HCT116 (cell line): ENCODE results near the gene GSTM1. TPM values are rescaled to one million over a fixed set of nuclear protein-coding genes. Genes with fewer than 3 reads are reported as not detected.

Experiments
- ATAC-seq: fragments of 200-7000 bp; cut with Tn5 transposase; 2 replicates; pipeline ENCODE4 v1.9.1; 2020; ENCODE audit warnings: mild to moderate bottlenecking, moderate library complexity
- BruUV-seq: library from RNA; stranded (reverse); fragments of 400-500 nt; replicated peaks from 2 replicates; lab custom pipeline; 2021; lab: Mats Ljungman, UMichigan
- CTCF ChIA-PET: fragments of 300-600 bp; sonication (Branson Sonifier 250); formaldehyde crosslinking; loops from one replicate; lab custom pipeline; 2021; ENCODE audit warnings: antibody characterized with exemption; lab: Charles Lee
- POLR2A ChIA-PET: fragments of 300-600, 350-600 bp; sonication (Branson Sonifier 250); formaldehyde crosslinking; loops from one replicate; lab custom pipeline; 2021; ENCODE audit warnings: antibody characterized with exemption; lab: Charles Lee
- RAD21 ChIA-PET, 2 experiments: fragments of 300-600 bp; sonication (Branson Sonifier 250); formaldehyde crosslinking; loops; one replicate each; lab custom pipeline; 2023; ENCODE audit warnings: low total read pairs in 2 of 2; ENCODE audit not compliant: uncharacterized antibody in 2 of 2, unreplicated experiment in 2 of 2, low non-redundant PET in 1 of 2; lab: Charles Lee
- DNase-seq: peaks from one replicate; pipeline ENCODE4 v3.0.0-alpha.2; 2010; ENCODE audit warnings: low read depth, low spot score
- H2AFZ ChIP-seq: fragments of 200-600 bp; shearing (Covaris generic), sonication (generic); 2 replicates; pipeline ENCODE4 v1.6.1; 2017; ENCODE audit warnings: low read depth, mixed run types, mixed read lengths, antibody characterized with exemption, low read length; ENCODE audit not compliant: poor library complexity, severe bottlenecking
- H3K27ac ChIP-seq: 2 replicates; pipeline ENCODE4 v1.5.1; 2012; ENCODE audit warnings: low read depth, low read length
- H3K27me3 ChIP-seq: fragments of 200-600 bp; sonication (generic); 2 replicates; pipeline ENCODE4 v1.6.1; 2016; ENCODE audit warnings: mixed run types, low read length, mixed read lengths; ENCODE audit not compliant: insufficient read depth
- H3K36me3 ChIP-seq, 2 experiments: fragments of 200-500 bp in 1 of 2; fragments of 200-600 bp in 1 of 2; sonication (Bioruptor generic) in 1 of 2; sonication (generic) in 1 of 2; 2 replicates each; pipeline versions ENCODE4 v1.5.1 to v1.6.1; 2014 to 2016; ENCODE audit warnings: low read length in 2 of 2, inconsistent platforms in 1 of 2, mixed read lengths in 1 of 2, mixed run types in 1 of 2; ENCODE audit not compliant: insufficient read depth in 2 of 2, control insufficient read depth in 1 of 2
- H3K4me1 ChIP-seq, 2 experiments: fragments of 200-600 bp in 1 of 2; sonication (generic) in 1 of 2; 2 replicates each; pipeline versions ENCODE4 v1.5.1 to v1.6.1; 2012 to 2017; ENCODE audit warnings: low read length in 2 of 2, inconsistent platforms in 1 of 2, mild to moderate bottlenecking in 1 of 2, mixed read lengths in 1 of 2, mixed run types in 1 of 2, moderate library complexity in 1 of 2; ENCODE audit not compliant: insufficient read depth in 2 of 2, control insufficient read depth in 1 of 2
- H3K4me2 ChIP-seq: fragments of 200-600 bp; sonication (generic); 2 replicates; pipeline ENCODE4 v1.6.1; 2017; ENCODE audit warnings: mixed run types, low read length, mixed read lengths
- H3K4me3 ChIP-seq, 2 experiments: fragments of 200-600 bp in 1 of 2; sonication (generic) in 1 of 2; replicated peaks in 1 of 2; 2 replicates each; pipeline ENCODE4 v1.5.1; 2011 to 2016; ENCODE audit warnings: low read length in 2 of 2, control low read depth in 1 of 2, low read depth in 1 of 2, mild to moderate bottlenecking in 1 of 2, mixed read lengths in 1 of 2, mixed run types in 1 of 2
- H3K79me2 ChIP-seq: fragments of 200-600 bp; sonication (generic); 2 replicates; pipeline ENCODE4 v1.6.1; 2017; ENCODE audit warnings: mild to moderate bottlenecking, mixed run types, low read length, moderate library complexity, mixed read lengths; ENCODE audit not compliant: insufficient read depth
- H3K9ac ChIP-seq: fragments of 200-600 bp; sonication (generic); 2 replicates; pipeline ENCODE4 v1.6.1; 2016; ENCODE audit warnings: low read length, mixed read lengths
- H3K9me2 ChIP-seq: fragments of 200-600 bp; sonication (generic), shearing (Covaris generic); 2 replicates; pipeline ENCODE4 v1.6.1; 2017; ENCODE audit warnings: mixed run types, mild to moderate bottlenecking, moderate library complexity; ENCODE audit not compliant: insufficient read depth
- H3K9me3 ChIP-seq, 2 experiments: fragments of 200-500 bp in 1 of 2; fragments of 200-600 bp in 1 of 2; sonication (Bioruptor generic) in 1 of 2; sonication (generic) in 1 of 2; 2 replicates each; pipeline ENCODE4 v1.6.1; 2014 to 2017; ENCODE audit warnings: low read length in 2 of 2, mixed read lengths in 2 of 2, inconsistent platforms in 1 of 2, low read depth in 1 of 2, mild to moderate bottlenecking in 1 of 2, mixed run types in 1 of 2, moderate library complexity in 1 of 2; ENCODE audit not compliant: control insufficient read depth in 1 of 2, insufficient read depth in 1 of 2
- H4K20me1 ChIP-seq: fragments of 200-600 bp; sonication (generic), shearing (Covaris generic); 2 replicates; pipeline ENCODE4 v1.6.1; 2017; ENCODE audit warnings: mixed run types, mild to moderate bottlenecking, moderate library complexity; ENCODE audit not compliant: insufficient read depth
- ATF3 ChIP-seq: IDR thresholded peaks from 2 replicates; pipeline ENCODE4 v1.6.1; 2012
- CTCF ChIP-seq, 3 experiments: fragments of 200-600 bp in 1 of 3; sonication (generic) in 1 of 3; IDR thresholded peaks in 2 of 3; conservative IDR thresholded peaks in 1 of 3; 2 replicates each; pipeline ENCODE4 v1.5.1; 2012 to 2017; ENCODE audit warnings: low read depth in 2 of 3, low read length in 2 of 3, antibody characterized with exemption in 1 of 3, borderline replicate concordance in 1 of 3, control low read depth in 1 of 3, mild to moderate bottlenecking in 1 of 3, mixed read lengths in 1 of 3, mixed run types in 1 of 3, moderate library complexity in 1 of 3; ENCODE audit not compliant: insufficient read depth in 1 of 3
- EGR1 ChIP-seq: IDR thresholded peaks from 2 replicates; pipeline ENCODE4 v1.6.1; 2012; ENCODE audit warnings: low read depth
- ELF1 ChIP-seq: IDR thresholded peaks from 2 replicates; pipeline ENCODE4 v1.6.1; 2012; ENCODE audit warnings: low read depth, borderline replicate concordance
- EZH2phosphoT487 ChIP-seq: fragments of 200-600 bp; IDR thresholded peaks from 2 replicates; pipeline ENCODE4 v1.6.1; 2018; ENCODE audit warnings: antibody characterized with exemption, borderline replicate concordance
- FOSL1 ChIP-seq: IDR thresholded peaks from 2 replicates; pipeline ENCODE4 v1.6.1; 2012; ENCODE audit warnings: low read depth
- JUND ChIP-seq: IDR thresholded peaks from 2 replicates; pipeline ENCODE4 v1.6.1; 2012
- POLR2AphosphoS5 ChIP-seq: IDR thresholded peaks from 2 replicates; pipeline ENCODE4 v1.6.1; 2011; ENCODE audit warnings: mild to moderate bottlenecking, low read depth, low read length, moderate library complexity
- RAD21 ChIP-seq: IDR thresholded peaks from 2 replicates; pipeline ENCODE4 v1.6.1; 2012; ENCODE audit warnings: low read depth, mild to moderate bottlenecking
- REST ChIP-seq: IDR thresholded peaks from 2 replicates; pipeline ENCODE4 v1.6.1; 2012; ENCODE audit warnings: low read depth
- SIN3A ChIP-seq: IDR thresholded peaks from 2 replicates; pipeline ENCODE4 v1.6.1; 2012; ENCODE audit warnings: low read depth
- SP1 ChIP-seq: IDR thresholded peaks from 2 replicates; pipeline ENCODE4 v1.6.1; 2012; ENCODE audit warnings: low read depth
- SRF ChIP-seq: IDR thresholded peaks from 2 replicates; pipeline ENCODE4 v1.6.1; 2012; ENCODE audit warnings: low read depth
- TCF7L2 ChIP-seq: IDR thresholded peaks from 2 replicates; pipeline ENCODE4 v1.7.0; 2011; ENCODE audit warnings: borderline replicate concordance, inconsistent platforms; ENCODE audit not compliant: insufficient read depth, insufficient read length; ENCODE audit errors: extremely low read depth
- ZFX ChIP-seq: fragments of 450-650 bp; IDR thresholded peaks from 2 replicates; pipeline ENCODE4 v1.6.1; 2017
- ZNF274 ChIP-seq: fragments of 200-500 bp; sonication (Bioruptor generic); IDR thresholded peaks from 2 replicates; pipeline ENCODE4 v1.6.1; 2014; ENCODE audit warnings: mild to moderate bottlenecking, low read depth, low read length, inconsistent platforms
- intact Hi-C: fragments of 100-400 bp; cut with micrococcal nuclease; formaldehyde crosslinking; loops from 2 replicates; pipeline ENCODE4 v1.10.0; 2022
- total RNA-seq: library from RNA; stranded (reverse); gene quantifications from one replicate; pipeline ENCODE4 v1.2.1, GENCODE V29; 2021; ENCODE audit not compliant: unreplicated experiment

The GSTM1 gene
- total RNA-seq, 1 experiment from 2014 or later = not detected

GRCh38 chr1:109726728-109727373, 39.2 kb downstream of the GSTM1 start:
- Histone ChIP-seq H3K27ac (no peak overlapping the region), H3K9ac (no peak overlapping the region), H2AFZ (no peak overlapping the region), H3K36me3 (no peaks in the 10 kb centered on the region), H3K4me2 (no peak overlapping the region), H3K4me3 (no peak overlapping the region), H3K4me1 (peaks cover 0 to 3% of the 10 kb centered on the region in 2 experiments; a peak in 2 of 4 replicates), H4K20me1 (no peaks in the 10 kb centered on the region), H3K79me2 (no peaks in the 10 kb centered on the region), H3K9me3 (no peaks in the 10 kb centered on the region), H3K9me2 (no peaks in the 10 kb centered on the region), H3K27me3 (no peaks in the 10 kb centered on the region)
- TF ChIP-seq SIN3A = no peak
- CTCF ChIA-PET = interaction anchor here (1.6 kb wide), 1 partner anchor 9 kb away, joined by 5 read pairs; no protein-coding TSS in a partner anchor
- POLR2A ChIA-PET = no interaction called here
- no TSS peak for BruUV-seq
- DNase-seq = no peak
- ATAC-seq = no peak
- intact Hi-C loops = no loop called here
- RAD21 ChIA-PET = no interaction called here

- ChIA-PET RAD21 (no interaction called here), CTCF (no interaction called here), POLR2A (no interaction called here)
- no peaks in the 10 kb centered on the region for H3K9me3 ChIP-seq
- no peaks in the 10 kb centered on the region for H4K20me1 ChIP-seq
- peaks cover 3 to 6% of the 10 kb centered on the region in 2 experiments; a peak in 2 of 4 replicates for H3K4me1 ChIP-seq
- no peaks in the 10 kb centered on the region for H3K79me2 ChIP-seq
- no peaks in the 10 kb centered on the region for H3K36me3 ChIP-seq
- H2AFZ ChIP-seq = no peak overlapping the region
- BruUV-seq = no TSS peak
- H3K9ac ChIP-seq = no peak overlapping the region
- no peak overlapping the region for H3K4me3 ChIP-seq
- no peaks in the 10 kb centered on the region for H3K27me3 ChIP-seq
- DNase-seq = no peak
- no peak overlapping the region for H3K27ac ChIP-seq
- no peak for ATAC-seq
- no peaks in the 10 kb centered on the region for H3K9me2 ChIP-seq
- intact Hi-C loops = no loop called here
- H3K4me2 ChIP-seq = no peak overlapping the region
- no peak for TF ChIP-seq EGR1
- TF ChIP-seq ZNF274 = no peak
- no peak for TF ChIP-seq REST
- no peak for TF ChIP-seq SP1
- TF ChIP-seq TCF7L2 = no peak
- no peak for TF ChIP-seq SRF
- no peak for TF ChIP-seq JUND
- TF ChIP-seq ATF3 = no peak
- TF ChIP-seq ELF1 = no peak
- TF ChIP-seq POLR2AphosphoS5 = no peak
- no peak for TF ChIP-seq CTCF (IDR thresholded peaks at IDR 0.05 in 2 of 3, conservative IDR thresholded peaks at IDR 0.05 in 1 of 3; ENCODE audit: borderline replicate concordance in 1 of 3, insufficient read depth in 1 of 3, low read depth in 2 of 3, low read length in 2 of 3)
- TF ChIP-seq RAD21 = no peak
- TF ChIP-seq EZH2phosphoT487 = no peak
- no peak for TF ChIP-seq FOSL1
- no peak for TF ChIP-seq ZFX
Observed at GRCh38 chr1:109728870-109729269, 41.3 kb downstream of the GSTM1 start.
